Measurements from ENCODE around the gene SLC46A3.
"Not testable (repeated sequence)": the region's sequence is repeated elsewhere in the genome, so short reads cannot be mapped to it uniquely, and the experiment has no call there.

Gene SLC46A3

GRCh38 chr13:28729541-28729940, 10.8 kb upstream of the SLC46A3 start:
- no peak for DNase-seq

- no peak for DNase-seq
Measured at GRCh38 chr13:28728642-28729041, 9.9 kb upstream of the SLC46A3 start.

- DNase-seq: no peak
Measured at GRCh38 chr13:28725046-28725610, 6.4 kb upstream of the SLC46A3 start.

GRCh38 chr13:28723806-28724205, 5.0 kb upstream of the SLC46A3 start:
- no peak for DNase-seq

GRCh38 chr13:28719227-28720055, 671 bp upstream of the SLC46A3 start:
- no peak for DNase-seq

GRCh38 chr13:28718196-28718542, 601 bp downstream of the SLC46A3 start:
- no peak for DNase-seq

GRCh38 chr13:28717170-28717569, 1.6 kb downstream of the SLC46A3 start:
- DNase-seq: no peak

GRCh38 chr13:28716511-28716910, 2.3 kb downstream of the SLC46A3 start:
- no peak for DNase-seq

GRCh38 chr13:28714651-28715050, 4.1 kb downstream of the SLC46A3 start:
- DNase-seq: no peak

- no peak for DNase-seq
Measured at GRCh38 chr13:28710161-28710560, 8.6 kb downstream of the SLC46A3 start.

- peak in 1 of 2 experiments; percentile 2 for DNase-seq
Measured at GRCh38 chr13:28707629-28708427, 10.9 kb downstream of the SLC46A3 start.

GRCh38 chr13:28705461-28706083, 13.2 kb downstream of the SLC46A3 start:
- no peak for DNase-seq

GRCh38 chr13:28704919-28705318, 13.9 kb downstream of the SLC46A3 start:
- no peak for DNase-seq

GRCh38 chr13:28704282-28704681, 14.5 kb downstream of the SLC46A3 start:
- DNase-seq: no peak

GRCh38 chr13:28699246-28699645, 19.5 kb downstream of the SLC46A3 start:
- DNase-seq: no peak

- DNase-seq: no peak
Measured at GRCh38 chr13:28697441-28697840, 21.3 kb downstream of the SLC46A3 start.

GRCh38 chr13:28693605-28694491, 24.9 kb downstream of the SLC46A3 start:
- not testable (repeated sequence) for DNase-seq

- no peak for DNase-seq
Measured at GRCh38 chr13:28685892-28686291, 32.9 kb downstream of the SLC46A3 start.

GRCh38 chr13:28685114-28685513, 33.7 kb downstream of the SLC46A3 start:
- DNase-seq: no peak

- DNase-seq: no peak
Measured at GRCh38 chr13:28684257-28684656, 34.5 kb downstream of the SLC46A3 start.

GRCh38 chr13:28683169-28683568, 35.6 kb downstream of the SLC46A3 start:
- DNase-seq: not testable (repeated sequence)

GRCh38 chr13:28680541-28680940, 38.2 kb downstream of the SLC46A3 start:
- no peak for DNase-seq
